Inflammatory macrophage treated with lipopolysaccharide for 4 hours (primary cell): ENCODE data around the gene EXOSC5.
"Not testable (repeated sequence)": the region's sequence is repeated elsewhere in the genome, so short reads cannot be mapped to it uniquely, and the experiment has no call there.

Experiments
- DNase-seq: peaks from one replicate; pipeline ENCODE4 v3.0.0-alpha.2; 2020

Gene EXOSC5

DNA sequence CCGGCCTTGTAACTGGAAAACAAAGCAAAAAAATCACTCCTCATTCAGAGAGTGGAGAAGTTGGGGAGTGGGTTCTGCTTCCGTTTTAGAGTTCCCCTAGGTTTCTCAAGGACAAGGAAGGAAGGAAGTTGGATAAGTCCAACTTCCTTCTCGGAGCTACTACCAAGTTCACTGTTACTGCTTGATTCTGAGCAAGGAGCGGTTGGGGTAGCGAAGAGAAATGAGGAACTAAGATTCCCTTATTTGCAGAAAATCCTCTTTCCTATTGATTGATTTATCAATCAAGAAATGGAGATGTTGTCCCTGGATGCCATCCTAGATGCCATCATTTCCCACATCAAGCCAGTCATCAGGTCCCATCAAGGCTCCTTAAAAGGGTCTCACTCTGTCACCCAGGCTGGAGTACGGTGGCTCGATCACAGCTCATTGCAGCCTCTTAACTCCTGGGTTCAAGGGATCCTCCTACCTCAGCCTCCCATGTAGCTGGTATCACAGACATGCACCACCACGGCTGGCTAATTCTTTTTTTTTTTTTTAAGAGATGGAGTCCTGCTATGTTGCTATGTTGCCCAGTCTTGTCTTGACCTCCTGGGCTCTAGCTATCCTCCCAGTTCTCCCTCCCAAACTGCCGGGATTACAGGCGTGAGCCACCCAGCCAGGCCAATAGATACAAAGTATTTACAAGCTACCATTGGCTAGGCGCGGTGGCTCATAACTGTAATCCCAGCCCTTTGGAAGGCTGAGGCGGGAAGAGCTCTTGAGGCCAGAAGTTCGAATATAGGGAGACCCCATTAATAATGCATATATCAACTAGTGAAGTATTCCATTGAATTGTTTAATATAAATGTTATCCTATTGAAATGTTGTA lies 32.4 kb downstream of the EXOSC5 start:
- peak; percentile 75 for DNase-seq

- DNase-seq, result peak; percentile 99
Measured at GRCh38 chr19:41363753-41364523, 33.2 kb downstream of the EXOSC5 start, which contains the start of gene B9D2. Gene B9D2 (minus strand): TSS chr19:41364149. CDS start chr19:41363519, 630 bp downstream.

DNA sequence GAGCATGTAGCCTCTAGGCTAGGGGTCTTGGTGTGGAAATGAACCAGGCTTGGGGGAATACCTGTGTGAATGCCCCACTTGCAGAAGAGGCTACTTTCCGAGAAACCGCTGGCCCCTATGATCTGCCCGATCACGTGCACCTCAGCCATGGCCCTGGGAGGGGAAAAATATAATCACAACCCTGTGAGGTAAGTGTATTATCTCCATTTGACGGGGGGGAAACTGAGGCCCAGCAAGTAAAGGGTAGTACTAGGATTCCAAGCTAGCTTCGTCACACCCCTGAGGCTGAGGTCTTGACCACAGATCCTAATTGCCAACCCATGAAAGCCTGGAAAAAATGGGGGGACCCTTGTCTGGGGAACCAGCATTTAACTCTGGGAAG lies 33.8 kb downstream of the EXOSC5 start:
- no peak for DNase-seq

DNA sequence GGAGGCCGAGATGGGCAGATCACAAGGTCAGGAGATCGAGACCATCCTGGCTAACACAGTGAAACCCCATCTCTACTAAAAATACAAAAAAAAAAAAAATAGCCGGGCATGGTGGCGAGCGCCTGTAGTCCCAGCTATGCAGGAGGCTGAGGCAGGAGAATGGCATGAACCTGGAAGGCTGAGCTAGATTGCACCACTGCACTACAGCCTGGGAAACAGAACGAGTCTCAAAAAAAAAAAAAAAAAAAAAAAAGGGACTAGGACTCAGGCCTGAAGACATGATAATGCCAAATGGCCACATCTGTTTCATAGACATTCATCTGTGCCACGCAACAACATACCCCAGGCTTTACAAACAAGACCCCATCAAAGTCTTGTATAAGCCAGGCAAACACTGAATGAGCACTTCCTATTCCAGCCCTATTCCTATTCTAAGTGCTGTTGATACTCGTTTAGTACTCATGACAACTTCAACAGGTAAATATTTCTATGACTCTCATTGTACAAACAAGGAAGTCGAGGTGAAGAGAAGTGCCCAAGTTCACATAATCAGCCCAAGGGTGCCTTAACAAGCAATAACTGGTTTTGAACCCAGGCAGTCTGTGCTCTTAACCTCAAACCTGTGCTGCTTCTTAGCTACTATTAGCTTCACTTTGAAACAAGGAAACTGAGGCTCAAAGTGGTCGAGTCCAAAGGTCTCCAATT lies 34.9 kb downstream of the EXOSC5 start:
- no peak for DNase-seq

DNA sequence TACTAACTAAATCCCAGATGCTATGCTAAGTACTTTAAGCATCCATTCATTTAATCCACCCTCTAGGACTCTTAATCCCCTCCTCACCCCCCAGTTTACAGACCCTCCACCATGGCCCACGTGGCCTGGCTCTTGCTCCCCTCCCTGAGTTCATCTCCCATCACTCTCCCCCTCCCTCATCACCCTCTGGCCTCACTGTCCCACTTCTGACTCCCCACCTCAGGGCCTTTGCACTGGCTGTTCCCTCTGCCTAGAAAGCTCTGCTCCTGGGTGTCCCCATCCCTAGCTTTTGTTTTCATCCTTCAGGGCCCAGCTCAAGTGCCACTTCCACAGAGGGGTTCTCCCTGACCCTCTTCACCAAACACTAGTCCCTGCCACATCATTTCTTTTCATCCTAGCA lies 37.4 kb downstream of the EXOSC5 start:
- no peak for DNase-seq

DNA sequence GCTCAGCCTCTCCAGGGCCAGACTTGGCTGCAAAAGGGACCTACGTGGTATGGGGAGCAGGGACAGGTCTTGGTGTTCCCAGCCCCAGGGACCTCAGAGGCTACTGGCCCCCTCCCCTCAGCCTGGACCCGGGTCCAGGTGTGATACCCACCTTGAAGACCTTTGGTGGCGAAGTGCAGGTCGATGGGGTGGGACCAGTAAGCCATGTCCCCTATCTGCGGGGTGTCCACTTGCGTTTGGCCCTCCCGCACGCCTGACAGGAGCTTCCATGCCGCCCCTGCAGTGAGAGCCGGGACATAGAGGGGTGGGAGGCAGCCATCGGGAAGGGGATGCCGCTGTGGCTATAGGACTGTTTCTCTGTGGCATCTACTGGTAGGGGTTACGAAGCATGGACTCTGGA lies 39.4 kb downstream of the EXOSC5 start:
- no peak for DNase-seq

DNA sequence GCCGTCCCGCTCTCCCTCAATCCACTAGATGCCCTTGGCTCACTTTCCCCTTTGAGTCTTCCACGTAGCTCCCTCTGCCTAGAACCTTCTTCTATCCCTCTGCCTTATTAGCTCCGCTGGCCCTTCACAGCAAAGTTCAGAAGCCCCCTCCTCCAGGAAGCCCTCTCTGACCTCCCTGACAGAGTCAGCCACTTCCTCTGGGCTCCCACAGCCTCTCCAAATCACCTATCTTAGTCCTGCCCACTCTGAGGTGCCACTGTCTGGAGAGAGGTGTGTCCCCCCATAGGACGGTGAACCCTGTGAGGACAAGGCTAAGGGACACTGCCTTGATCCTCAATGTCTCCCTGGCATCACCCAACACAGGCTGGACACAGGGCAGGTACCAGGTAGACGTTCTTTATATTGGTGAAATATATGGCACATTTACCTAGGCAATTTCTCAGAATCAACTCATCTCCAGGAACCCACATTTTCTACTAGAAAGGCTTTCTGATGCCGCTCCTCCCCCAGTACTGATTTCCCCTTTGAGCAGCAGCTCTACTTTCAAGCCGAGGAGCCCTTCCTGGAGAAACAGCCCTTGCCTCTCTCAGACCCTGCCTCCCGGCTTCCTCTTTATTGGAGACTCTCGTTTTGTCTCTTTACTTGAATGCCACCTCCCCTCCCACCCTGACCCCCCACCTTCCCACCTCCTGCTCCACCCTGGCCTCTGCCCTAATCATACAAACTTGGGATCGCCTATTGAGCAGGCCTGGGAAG lies 40.0 kb downstream of the EXOSC5 start:
- peak; percentile 46 for DNase-seq

- DNase-seq, result no peak
Measured at GRCh38 chr19:41355802-41356201, 41.4 kb downstream of the EXOSC5 start.

DNA sequence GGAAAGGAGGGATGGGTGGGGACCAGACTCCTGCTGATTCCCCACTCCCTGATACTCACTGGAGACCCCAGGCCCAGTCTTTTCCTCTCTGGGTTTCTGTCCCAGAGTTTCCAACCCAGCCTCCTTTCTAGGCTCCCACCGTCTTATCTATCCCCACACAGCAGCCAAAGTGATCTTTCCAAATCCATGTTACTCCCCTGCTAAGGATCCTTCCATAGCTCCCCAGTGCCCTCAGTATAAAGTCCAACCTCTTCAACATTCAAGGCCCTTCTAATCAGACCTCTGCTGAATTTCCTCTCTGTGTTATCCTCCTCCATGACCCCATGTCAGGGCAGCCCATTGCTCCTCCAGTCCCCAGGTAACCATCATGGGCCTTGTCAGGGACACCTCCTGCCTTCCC lies 42.1 kb downstream of the EXOSC5 start:
- no peak for DNase-seq

DNA sequence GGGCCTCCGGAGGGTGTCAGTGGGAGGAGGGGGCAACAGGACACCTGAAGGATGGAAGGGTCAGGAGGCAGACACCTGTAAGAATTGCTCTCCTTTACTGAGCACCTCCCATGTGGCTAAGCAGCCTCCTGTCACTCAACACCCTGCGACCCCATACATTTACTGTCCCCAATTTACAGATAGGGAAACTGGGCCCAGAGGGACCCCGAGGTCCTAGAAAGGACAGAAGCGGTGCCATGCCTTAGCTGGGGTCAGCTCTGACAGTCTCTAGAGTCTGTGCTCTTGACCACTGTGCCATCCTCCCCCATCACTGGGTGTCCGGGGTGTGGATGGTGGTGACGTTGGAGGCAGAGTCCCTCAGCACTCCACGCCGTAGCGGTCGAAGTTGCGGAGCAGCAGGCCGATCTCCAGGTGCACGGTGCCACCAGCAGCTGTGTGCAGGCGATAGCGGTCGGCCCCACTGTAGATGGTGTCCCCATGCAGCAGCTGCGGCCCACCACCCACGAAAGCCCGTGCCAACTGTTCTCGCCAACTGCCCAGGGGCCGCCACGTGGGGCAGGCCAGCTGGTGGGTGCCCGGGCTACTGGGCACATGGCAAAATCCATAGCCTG lies 42.7 kb downstream of the EXOSC5 start:
- no peak for DNase-seq

- DNase-seq, result peak; percentile 88
Measured at GRCh38 chr19:41353466-41354342, 43.5 kb downstream of the EXOSC5 start, which contains the start of gene TGFB1. Gene TGFB1 (minus strand): TSS chr19:41353922. CDS start chr19:41353044, 878 bp downstream.

DNA sequence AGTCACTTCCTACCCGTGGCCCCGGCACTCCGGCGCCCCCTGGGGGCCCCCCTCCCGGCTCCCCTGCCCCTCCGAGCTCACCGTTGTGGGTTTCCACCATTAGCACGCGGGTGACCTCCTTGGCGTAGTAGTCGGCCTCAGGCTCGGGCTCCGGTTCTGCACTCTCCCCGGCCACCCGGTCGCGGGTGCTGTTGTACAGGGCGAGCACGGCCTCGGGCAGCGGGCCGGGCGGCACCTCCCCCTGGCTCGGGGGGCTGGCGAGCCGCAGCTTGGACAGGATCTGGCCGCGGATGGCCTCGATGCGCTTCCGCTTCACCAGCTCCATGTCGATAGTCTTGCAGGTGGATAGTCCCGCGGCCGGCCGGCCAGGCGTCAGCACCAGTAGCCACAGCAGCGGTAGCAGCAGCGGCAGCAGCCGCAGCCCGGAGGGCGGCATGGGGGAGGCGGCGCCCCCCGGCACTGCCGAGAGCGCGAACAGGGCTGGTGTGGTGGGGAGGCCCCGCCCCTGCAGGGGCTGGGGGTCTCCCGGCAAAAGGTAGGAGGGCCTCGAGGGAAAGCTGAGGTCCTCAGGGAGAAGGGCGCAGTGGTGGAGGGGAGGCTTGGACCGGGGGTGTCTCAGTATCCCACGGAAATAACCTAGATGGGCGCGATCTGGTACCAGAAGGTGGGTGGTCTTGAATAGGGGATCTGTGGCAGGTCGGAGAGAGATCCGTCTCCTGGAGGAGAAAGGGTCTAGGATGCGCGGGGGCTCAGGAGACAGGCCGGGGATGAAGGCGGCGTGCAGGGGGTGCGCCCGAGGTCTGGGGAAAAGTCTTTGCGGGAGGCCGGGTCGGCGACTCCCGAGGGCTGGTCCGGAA lies 44.3 kb downstream of the EXOSC5 start:
- DNase-seq, result peak; percentile 70

DNA sequence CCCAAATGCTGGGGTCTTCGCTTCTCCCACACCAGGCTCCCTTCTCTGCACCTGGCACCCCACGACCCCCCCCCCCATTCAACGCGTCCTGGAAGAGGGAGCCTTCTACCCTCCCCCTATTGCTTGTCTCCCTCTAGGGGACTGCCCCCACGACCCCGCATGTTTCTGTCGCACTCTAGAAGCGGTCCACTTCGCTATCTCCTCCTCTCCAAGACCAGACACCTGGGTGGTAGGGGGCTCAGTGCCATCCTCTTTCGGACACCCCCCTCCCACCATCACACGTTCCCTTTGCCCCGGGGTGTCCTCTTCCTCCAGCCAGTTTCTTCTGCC lies 44.9 kb downstream of the EXOSC5 start:
- DNase-seq, result no peak

DNA sequence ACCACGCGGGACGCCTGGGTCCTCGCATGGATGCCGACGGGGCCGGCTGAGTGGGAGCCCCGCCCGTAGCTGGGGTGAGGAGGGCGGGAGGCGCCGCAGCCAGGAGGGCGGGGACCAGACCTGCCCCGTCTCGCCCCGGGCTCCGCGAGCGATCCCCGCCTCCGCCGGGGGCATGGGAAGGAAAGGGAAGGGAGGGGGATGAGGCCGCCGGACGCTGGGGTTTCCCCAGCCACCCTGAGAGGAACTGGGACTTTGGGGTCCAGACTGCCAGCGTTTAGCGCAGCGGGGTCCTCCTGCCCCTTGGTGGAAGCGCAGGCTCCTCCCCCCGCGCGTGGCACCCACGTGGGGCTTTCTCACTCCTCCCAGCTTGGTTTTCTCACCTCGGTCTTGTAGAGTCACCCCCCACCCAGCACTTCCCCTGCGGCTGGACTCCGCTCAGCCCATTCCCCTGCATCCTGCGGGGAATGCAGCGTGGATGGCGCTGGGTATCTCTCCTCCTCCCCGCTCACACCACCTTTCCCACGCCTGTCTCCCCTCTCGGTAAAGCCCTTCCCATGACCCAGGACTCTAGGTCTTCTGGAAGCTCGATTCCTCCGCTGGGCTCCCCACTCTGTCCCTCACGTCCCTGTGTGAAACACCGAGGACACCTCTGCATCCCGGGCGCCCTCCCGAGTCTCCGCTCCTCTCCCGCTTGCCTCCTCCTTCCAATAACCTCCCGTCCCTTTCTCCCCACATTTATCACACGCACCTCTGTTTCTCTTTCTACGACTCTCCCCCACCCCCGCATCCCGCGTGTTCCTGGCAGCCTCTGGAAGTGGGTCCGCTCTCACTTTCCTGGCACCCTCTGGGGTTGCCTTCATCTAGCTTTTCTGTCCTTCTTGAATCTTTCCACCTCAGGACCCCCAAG lies 45.6 kb downstream of the EXOSC5 start:
- DNase-seq, result peak; percentile 83

DNA sequence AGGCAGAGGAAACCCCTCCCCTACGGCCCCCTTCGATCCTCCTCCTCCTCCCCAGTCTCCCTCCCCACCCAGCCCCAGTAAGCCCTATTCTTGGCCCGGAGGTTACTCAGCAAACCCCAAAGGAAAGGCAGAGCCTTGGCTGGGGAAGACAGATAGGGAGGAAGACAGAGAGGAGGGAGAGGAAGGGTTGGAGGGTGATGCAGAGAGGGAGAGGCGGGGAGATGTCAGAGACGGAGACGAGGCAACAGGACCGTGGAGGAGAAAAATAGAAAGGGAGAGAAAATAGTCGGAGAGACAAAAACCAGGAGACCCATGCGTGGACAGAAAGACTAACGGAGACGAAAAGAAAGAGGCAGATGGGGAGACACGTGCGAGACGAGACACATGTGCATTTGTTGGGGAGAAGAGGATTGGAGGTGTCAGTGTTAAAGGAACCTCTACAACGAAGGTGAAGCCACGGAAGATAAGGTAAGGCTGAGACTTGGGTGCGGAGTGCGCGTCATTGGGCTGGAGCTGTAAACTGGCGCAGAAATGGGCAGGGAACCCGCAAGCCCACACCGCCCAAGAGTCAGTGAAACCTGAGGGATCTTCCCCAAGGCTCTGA lies 46.3 kb downstream of the EXOSC5 start:
- peak; percentile 13 for DNase-seq

- DNase-seq, result not testable (repeated sequence)
Measured at GRCh38 chr19:41346916-41347315, 50.2 kb downstream of the EXOSC5 start.

GRCh38 chr19:41344162-41344561 lies 53.0 kb downstream of the EXOSC5 start:
- DNase-seq, result no peak

DNA sequence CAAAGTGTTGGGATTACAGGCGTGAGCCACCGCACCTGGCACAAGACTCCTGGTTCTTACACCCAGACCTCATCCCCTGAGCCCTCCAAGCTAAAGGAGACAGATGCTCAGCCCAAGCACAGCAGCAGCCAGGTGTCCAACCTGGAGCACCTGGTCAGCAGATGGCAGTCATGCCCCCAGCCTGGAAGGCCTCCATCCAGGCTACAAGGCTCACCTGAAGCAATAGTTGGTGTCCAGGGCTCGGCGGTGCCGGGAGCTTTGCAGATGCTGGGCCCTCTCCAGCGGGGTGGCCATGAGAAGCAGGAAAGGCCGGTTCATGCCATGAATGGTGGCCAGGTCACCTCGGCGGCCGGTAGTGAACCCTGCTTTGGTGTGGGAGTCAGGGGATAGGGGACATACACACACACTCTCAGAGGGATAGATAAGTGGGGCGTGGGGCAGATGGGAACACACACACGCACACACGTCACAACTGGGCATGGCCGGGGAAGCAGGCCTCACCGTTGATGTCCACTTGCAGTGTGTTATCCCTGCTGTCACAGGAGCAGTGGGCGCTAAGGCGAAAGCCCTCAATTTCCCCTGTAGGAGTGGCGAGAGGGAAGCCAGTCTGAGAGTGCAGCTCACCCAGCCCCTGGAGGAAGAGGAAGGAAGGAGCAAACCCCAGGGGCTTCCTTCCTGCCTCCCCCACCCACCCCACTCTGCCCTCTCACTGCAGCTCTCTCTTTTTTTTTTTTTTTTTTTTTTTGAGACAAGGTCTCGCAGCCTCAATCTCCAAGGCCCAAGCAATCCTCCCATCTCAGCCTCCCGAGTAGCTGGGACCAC lies 55.3 kb downstream of the EXOSC5 start:
- DNase-seq, result peak; percentile 28
